NCI-H774 (cell line): ENCODE measurements around the gene RSAD1.
A peak's percentile ranks its signal among the peaks of the same experiment; 100 is the strongest.

ENCODE experiments used
- DNase-seq: peaks from one replicate; lab custom pipeline; 2025; lab: John Stamatoyannopoulos, UW

The RSAD1 gene

GRCh38 chr17:50478391-50479381, at the start of gene RSAD1:
Gene RSAD1 (plus strand): TSS chr17:50478860. CDS start chr17:50478885, 25 bp downstream.
- DNase-seq = peak; percentile 92

GRCh38 chr17:50429793-50430192, 48.9 kb upstream of the RSAD1 start:
- no peak for DNase-seq

GRCh38 chr17:50430821-50431618, 47.6 kb upstream of the RSAD1 start:
- DNase-seq = no peak

GRCh38 chr17:50432125-50432762, 46.4 kb upstream of the RSAD1 start:
- no peak for DNase-seq

GRCh38 chr17:50437409-50437808, 41.3 kb upstream of the RSAD1 start:
- DNase-seq = no peak

DNA sequence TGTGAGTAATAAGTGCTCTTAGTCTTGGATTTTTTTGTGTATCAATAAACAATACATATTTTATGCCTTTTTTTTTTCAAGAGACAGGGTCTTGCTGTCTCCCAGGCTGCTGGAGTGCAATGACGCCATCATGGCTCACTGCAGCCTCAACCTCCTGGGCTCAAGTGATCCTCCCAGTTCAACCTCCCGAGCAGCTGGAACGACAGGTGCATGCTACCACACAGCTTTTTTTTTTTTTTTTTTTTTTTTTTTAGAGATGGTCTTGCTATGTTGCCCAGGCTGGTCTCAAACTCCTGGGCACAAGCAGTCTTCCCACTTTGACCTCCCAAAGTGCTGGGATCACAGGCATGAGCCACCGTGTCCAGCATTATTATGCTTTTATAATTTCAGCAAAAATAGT, 39.7 kb upstream of the RSAD1 start:
- no peak for DNase-seq

DNA sequence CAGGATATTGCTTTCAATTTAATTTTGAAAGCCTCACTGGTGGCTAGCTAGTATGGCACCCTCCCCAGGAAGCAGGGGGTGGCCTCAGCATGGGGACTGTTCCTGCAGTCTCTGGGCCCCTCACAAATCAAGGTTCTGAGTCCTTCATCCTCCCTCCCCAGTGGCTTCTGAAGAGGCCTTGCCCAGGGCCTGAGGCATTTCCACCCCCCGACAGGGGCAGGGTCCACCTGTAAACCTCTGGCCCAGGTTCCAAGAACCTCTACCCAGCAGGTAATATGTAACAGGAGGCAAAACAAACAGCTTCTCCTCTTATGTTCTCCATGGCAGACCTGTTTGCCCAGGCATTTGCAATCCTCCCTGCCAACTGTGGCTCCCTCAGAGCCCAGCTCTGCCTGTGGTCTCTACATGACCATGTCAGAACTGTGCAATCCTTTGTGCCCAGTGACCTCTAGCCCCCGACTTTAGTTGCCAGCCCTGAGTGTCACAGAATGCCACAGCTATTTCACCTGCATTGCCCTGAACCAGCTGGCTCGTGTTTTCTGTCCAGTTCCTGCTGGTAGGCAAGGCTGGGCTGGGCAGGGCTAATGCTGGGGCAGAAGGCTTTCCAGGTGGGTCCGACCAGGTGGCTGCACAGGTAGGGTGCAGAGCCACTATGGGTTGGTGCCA, 38.4 kb upstream of the RSAD1 start:
- peak; percentile 55 for DNase-seq

DNA sequence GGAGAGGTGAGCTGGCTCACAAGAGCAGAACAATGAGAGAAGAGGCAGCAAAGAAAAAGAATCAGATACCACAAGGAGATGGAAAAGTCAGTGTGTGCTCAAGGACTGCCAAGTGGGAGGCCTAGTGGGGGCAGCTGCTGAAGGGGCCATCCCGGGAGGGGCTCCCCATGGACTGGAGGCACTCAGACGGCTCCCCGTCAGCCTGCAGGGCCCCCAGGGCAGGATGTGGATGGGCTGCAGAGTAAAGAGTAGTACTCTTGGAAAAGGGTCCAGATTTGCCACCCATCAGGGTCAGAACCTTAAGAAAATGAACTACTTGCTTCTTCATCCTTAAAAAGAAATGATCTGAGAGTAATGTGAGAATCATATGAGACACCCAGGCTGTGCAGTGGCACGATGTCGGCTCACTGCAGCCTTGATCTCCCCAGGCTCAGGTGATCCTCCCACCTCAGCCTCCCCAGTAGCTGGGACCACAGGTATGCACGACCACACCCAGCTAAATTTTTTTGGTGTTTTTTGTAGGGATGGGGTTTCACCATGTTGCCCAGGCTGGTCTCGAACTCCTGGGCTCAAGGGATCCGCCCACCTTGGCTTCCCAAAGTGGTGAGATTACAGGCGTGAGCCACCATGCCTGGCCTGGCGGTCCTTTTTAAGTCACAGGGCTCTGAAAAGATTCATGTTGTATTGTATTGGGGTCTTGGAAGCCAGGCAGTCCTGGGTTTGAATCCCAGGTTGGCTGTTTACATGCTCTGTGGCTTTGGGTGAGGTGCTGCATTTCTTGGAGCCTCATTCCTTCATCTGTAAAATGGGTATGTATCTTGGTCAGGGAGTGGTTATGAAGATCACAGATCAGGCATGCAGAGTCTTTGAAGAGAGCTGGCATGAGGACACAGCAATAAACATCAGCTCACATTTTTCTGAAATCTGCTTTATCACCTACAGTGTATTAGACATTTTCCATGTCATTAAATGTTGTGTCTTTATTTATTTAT, 37.5 kb upstream of the RSAD1 start:
- no peak for DNase-seq

DNA sequence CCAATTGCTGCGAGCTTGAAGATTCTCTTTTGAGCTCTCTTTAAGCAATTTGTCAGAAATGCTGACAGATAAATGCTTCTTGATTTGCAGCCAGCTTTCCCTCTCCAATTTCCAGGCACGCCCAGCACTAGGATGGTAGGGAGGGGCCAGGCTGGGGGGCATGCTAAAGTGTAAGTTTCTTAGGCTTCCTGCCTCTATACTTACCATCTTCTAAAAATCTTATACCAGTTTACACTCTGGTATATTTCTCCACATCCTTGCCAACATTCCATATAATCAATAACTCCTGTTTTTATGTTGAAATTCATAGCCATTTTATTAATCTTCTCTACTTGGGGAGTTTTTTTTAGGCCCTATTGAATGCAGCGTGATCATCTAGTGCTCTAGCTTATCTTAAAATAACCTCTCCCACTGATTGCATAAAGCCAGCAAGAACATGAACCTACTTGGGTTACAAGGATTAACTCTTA, 35.1 kb upstream of the RSAD1 start:
- no peak for DNase-seq

GRCh38 chr17:50444841-50445715, 33.6 kb upstream of the RSAD1 start:
- DNase-seq = no peak

GRCh38 chr17:50445730-50446325, 32.8 kb upstream of the RSAD1 start:
- no peak for DNase-seq

DNA sequence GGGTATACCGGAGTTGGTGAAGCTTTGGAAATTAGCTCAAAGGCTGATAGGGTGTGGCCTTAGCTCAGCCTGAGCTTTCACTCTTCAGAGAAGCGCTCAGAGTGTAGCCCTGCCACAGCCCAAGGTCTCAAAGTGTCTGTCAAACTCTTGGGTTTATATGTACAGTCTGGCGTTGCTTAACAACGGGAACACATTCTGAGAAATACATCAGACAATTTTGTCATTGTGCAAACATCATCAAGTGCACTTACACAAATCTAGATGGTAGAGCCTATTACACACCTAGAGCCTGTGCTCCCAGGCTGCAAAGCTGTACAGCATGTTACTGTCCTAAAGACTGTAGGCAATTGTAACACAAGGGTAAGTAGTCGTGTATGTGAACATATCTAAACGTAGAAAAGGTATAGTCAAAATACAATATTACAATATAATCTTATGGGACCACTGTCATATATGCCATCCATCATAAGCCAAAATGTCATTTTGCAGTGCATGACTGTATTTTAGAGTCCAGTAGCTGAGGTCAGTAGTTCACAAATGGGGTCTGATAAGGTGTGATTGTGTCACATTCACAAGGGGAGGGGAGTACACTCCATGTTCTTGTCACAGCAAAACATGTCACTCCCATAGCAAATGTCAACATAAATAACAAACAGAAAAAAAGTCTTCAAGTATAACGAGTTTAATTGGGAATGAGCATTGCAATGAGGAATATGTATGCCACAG, 30.6 kb upstream of the RSAD1 start:
- DNase-seq = peak; percentile 92

- DNase-seq = no peak
Observed at GRCh38 chr17:50448643-50449042, 30.0 kb upstream of the RSAD1 start.

DNA sequence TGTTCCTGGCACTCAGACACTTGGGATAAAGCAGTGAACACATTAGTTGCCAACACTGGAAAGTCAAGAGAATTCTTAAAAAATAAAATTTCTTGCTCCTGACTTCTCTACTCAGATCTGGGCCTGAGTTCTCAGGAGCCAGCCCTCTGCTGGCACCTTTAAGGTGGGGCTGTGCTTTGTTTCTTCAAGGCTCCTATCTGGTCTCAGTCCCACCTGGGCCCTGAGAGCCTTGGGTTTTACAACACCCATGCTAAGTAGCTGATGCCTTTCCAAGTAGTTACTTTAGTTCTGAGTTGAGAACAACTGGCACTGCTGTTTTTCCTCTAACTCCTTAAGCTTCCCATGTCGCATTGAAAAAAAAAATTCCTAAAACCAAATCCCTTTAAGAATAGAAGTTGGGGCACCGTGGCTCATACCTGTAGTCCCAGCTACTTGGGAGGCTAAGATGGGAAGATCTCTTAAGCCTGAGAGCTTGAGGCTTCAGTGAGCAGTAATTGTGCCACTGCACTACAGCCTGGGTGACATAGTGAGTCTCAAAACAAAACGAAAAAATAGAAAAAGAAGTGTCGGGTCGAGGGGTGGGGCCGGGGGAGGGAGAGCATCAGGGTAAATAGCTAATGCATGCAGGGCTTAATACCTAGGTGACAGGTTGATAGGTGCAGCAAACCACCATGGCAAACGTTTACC, 26.6 kb upstream of the RSAD1 start:
- no peak for DNase-seq

DNA sequence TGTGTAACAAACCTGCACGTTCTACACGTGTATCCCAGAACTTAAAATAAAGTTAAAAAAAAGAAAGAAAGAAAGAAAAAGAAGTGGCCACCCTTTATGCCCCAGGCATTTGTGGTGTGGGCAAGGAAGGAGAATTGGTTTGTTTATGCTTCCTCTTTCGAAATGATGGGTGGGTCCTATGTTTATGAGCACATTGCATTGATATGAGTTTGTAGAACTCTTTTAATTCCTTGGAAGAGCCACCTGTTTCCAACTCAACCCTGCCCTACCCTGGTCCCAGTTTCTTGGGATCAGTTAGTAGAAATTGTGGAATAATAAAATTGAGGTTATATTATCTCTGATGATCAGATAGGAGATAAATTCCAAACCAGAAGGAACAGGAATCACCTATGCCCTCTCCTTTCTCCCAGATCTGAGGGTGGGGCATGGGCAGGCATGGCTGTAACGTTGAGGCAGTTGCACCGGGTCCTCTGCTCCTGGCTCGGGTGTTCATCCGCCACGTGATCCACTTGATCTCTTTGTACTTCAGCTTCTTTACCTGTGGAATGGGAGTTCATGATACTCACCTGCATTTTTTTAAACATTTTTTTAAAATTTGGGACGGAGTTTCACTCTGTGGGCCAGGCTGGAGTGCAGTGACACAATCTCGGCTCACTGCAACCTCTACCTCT, 25.9 kb upstream of the RSAD1 start:
- DNase-seq = no peak

- no peak for DNase-seq
Observed at GRCh38 chr17:50453901-50454300, 24.8 kb upstream of the RSAD1 start.

GRCh38 chr17:50457621-50458020, 21.0 kb upstream of the RSAD1 start:
- no peak for DNase-seq
